GM12875 (cell line): ENCODE results near the gene ANKRD27.
"Not testable (repeated sequence)": the region's sequence is repeated elsewhere in the genome, so short reads cannot be mapped to it uniquely, and the experiment has no call there.

Experiments
- H3K4me3 ChIP-seq: one replicate; pipeline ENCODE4 v1.5.1; 2011; ENCODE audit warnings: low read depth, low read length, control low read depth
- TF ChIP-seq, protein P1 (sequence below): IDR thresholded peaks from 2 replicates; pipeline ENCODE4 v1.5.1; 2011; ENCODE audit warnings: low read depth, mild to moderate bottlenecking, control low read depth, inconsistent platforms, low read length, moderate library complexity, borderline replicate concordance; ENCODE audit not compliant: insufficient read depth

Gene ANKRD27

GRCh38 chr19:32674931-32675719, at the start of gene ANKRD27:
Gene ANKRD27 (minus strand): TSS chr19:32675180. CDS start chr19:32659015, 16,165 bp downstream.
- peak within 1 kb of the TSS; percentile 83 for H3K4me3 ChIP-seq
- TF ChIP-seq, protein P1, sequence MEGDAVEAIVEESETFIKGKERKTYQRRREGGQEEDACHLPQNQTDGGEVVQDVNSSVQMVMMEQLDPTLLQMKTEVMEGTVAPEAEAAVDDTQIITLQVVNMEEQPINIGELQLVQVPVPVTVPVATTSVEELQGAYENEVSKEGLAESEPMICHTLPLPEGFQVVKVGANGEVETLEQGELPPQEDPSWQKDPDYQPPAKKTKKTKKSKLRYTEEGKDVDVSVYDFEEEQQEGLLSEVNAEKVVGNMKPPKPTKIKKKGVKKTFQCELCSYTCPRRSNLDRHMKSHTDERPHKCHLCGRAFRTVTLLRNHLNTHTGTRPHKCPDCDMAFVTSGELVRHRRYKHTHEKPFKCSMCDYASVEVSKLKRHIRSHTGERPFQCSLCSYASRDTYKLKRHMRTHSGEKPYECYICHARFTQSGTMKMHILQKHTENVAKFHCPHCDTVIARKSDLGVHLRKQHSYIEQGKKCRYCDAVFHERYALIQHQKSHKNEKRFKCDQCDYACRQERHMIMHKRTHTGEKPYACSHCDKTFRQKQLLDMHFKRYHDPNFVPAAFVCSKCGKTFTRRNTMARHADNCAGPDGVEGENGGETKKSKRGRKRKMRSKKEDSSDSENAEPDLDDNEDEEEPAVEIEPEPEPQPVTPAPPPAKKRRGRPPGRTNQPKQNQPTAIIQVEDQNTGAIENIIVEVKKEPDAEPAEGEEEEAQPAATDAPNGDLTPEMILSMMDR: no peak

DNA sequence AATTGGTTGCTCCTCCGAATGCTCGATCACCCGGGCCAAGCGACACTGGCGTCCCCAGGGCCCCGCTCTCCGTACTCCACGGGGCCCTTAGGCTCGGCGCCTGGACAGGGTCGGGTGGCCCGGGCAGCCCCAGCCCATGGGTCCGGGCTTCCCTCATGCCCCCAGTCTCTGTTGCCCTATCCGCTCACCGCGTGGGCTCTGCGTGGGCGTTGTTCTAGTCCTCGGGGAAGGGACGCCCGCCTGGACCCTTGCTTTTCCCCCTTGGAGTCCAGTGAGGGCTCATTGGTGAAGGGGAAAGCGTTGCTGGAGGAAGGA, 45.9 kb upstream of the ANKRD27 start:
- TF ChIP-seq, protein P1: no peak
- no peak overlapping the region for H3K4me3 ChIP-seq

DNA sequence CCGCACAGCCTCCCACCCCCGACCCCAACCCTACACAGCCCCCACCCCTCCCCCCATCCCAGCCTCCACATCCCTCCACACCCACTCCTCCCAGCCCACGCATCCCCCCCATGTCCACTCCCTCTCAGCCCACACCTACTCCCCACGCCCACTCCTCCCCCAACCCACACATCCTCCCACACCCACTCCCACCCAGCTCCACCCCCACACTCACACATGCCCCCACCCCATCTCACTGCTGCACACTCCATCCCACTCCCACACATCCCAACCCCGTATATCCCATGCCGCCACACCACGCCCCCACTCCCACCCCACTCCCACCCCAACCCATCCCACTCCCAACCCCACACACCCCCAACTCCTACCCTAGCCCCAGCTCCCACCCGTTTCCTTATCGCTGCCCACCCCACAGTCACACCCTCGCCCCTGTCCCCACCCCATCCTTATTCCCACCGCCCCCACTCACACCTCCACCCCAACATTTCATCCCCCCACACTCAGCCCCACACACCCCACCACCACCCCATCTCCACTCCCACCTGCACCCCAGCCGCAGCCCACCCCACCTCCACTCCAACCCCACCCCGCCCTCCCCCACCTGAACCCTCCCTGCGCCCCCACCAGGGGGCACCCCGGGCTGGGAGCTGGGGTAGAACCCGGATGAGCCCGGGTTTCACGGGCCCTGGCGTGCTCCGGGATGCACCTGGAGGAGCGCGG, 45.4 kb upstream of the ANKRD27 start:
- H3K4me3 ChIP-seq: no peak overlapping the region
- TF ChIP-seq, protein P1: no peak

- no peak within 1 kb of the TSS for H3K4me3 ChIP-seq
- TF ChIP-seq, protein P1: no peak
Observed at GRCh38 chr19:32719611-32720059, 44.7 kb upstream of the ANKRD27 start, which contains the start of gene TDRD12. Gene TDRD12 (plus strand): TSS chr19:32719767. CDS start chr19:32720073, 306 bp downstream.

- TF ChIP-seq, protein P1: no peak
- no peak overlapping the region for H3K4me3 ChIP-seq
Observed at GRCh38 chr19:32718286-32718685, 43.3 kb upstream of the ANKRD27 start.

GRCh38 chr19:32717496-32717895, 42.5 kb upstream of the ANKRD27 start:
- TF ChIP-seq, protein P1: no peak
- no peak overlapping the region for H3K4me3 ChIP-seq

GRCh38 chr19:32716203-32716602, 41.2 kb upstream of the ANKRD27 start:
- H3K4me3 ChIP-seq: not testable (repeated sequence)
